ENCODE measurements around the gene AADACL2.
"Not testable (repeated sequence)": the region's sequence is repeated elsewhere in the genome, so short reads cannot be mapped to it uniquely, and the experiment has no call there.

Gene AADACL2, protein sequence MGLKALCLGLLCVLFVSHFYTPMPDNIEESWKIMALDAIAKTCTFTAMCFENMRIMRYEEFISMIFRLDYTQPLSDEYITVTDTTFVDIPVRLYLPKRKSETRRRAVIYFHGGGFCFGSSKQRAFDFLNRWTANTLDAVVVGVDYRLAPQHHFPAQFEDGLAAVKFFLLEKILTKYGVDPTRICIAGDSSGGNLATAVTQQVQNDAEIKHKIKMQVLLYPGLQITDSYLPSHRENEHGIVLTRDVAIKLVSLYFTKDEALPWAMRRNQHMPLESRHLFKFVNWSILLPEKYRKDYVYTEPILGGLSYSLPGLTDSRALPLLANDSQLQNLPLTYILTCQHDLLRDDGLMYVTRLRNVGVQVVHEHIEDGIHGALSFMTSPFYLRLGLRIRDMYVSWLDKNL

DNA sequence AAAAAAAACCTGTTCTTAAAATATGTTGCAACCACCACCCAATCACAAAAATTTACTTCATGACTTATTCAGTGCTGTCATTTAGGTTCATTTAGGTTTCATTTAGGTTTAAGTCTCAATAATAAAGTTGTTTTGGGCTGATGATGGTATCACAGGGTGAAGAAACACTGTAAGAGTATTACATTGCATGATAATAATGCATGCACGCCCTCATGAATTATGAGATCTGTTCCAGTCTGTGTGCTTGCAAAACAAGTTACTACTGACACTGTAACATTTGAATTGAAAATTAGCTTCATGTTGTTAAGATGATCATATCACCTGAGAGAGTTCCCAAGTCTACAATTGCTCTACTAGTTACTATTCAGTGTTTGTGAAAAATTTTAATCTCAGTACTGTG, at the start of gene AADACL2:
Gene AADACL2 (plus strand): TSS at position 315 of the 400 bp plus-strand sequence. CDS start 109 bp downstream, outside the sequence.
- no peak for DNase-seq

DNA sequence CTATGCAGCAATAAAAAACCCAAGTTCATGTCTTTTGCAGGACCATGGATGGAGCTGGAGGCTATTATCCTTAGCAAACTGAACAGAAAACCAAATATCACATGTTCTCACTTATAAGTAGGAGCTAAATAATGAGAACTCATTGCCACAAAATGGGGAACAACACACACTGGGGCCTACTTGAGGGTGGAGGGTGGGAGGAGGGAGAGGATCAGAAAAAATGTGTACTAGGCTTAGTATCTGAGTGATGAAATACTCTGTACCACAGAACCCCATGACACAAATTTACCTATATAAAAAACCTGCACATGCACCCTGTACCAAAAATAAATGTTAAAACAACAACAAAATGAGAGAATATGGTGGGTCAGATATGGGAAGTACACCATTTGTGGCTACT, 49.6 kb upstream of the AADACL2 start:
- DNase-seq: no peak

DNA sequence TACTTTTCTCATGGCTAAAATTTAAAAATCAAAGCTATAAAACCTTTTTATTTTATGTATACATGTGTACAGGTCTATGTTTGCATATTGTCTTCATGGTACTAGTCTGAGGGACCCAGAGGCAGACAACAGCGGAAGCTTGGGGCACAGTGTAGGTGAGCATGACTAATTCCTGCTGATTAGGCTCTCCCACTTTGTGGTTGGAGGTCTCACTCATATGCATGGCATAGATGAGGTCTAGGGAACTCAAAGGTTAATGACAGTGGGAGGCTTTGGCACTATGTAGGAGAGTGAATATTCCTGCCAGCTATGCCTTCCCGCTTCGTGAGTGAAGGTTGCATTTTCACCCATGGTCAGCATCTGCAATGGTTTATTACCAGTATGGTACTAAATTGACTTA, 47.5 kb upstream of the AADACL2 start:
- no peak for DNase-seq

DNA sequence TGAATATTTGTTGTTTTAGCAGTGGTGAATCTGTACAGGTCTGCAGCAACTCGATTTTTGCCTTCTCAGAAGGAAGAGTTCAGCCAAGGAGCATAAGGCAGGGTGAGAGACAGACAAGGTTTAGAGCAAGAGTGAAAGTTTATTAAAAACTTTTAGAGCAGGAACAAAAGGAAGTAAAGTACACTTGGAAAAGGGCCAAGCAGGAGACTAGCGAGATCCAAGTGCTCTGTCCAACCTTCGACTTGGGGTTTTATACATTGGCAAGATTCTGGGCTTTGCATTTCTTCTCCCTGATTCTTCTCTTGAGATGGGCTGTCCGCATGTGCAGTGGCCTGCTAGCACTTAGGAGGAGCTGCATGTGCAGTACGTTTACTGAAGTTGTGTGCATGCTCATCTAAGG, 46.7 kb upstream of the AADACL2 start:
- no peak for DNase-seq

DNA sequence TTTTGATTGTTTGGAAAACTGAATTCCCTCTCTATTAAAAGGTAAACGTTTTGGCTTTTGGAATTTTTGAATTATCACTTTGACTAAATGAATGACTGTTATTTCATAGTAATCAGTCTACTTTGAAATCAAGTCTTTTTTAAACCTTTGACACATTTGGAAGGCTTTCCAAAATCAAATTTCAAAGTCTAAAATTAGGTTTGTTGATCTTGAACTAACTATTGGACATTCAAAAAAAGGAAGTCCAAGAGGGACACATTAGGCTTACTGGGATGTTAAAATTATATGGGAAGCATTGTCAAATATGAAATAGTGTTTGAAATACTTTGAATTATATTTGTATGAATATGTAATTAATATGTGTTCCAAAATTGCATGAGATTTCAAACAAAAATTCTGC, 45.2 kb upstream of the AADACL2 start:
- DNase-seq: no peak

DNA sequence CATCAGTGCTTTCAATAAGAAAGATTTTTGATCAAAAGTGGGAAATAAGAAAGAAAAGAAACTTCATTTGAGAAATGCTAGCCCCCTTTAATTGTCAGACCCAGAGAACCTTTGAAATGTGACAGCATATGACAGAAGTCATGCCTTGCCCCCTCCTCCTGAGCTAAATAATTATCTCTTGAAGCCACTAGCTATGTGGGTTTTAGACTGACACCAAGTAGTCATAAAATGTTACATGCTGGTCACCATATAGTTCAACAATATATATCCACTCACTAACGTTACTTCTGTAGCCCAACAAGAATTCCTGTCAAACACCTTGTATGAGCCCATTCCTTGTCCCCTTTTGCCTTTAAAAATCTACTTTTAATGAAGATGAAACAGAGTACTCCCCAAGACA, 43.1 kb upstream of the AADACL2 start:
- no peak for DNase-seq

DNA sequence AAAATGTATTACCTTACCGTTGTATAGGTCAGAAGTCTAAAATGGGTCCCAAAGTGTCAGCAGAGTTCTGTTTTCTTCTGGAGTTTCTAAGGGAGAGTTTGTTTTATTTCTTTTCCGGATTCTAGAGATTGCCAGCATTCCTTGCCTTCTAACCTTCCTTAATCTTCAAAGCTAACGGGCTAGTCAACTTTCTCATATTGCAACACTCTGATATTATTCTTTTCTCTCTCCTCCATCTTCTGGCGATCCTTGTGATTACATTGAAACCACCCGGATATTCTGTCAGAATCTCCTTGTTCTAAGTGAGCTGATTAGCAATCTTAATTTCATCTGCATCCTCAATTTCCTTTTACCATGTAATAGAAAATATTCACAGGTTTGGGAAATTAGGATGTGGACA, 36.2 kb upstream of the AADACL2 start:
- DNase-seq: no peak

DNA sequence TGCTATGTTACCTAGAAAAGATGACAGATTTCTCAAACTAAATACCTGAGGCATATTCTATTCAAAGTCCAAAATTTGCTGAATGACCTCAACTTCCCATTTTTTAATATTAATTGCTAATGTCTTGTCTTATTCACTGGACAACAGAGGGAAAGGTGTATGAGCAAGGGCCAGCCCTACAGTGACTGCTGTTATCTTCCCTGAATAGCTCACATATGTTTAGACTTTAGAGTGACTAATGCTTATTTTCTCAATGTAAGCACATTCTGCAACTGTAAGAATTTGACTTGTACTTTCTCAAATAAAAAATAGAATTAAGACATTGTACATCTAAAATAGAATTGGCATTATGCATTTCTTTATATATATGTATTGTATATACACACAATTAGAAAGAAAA, 26.5 kb upstream of the AADACL2 start:
- no peak for DNase-seq

DNA sequence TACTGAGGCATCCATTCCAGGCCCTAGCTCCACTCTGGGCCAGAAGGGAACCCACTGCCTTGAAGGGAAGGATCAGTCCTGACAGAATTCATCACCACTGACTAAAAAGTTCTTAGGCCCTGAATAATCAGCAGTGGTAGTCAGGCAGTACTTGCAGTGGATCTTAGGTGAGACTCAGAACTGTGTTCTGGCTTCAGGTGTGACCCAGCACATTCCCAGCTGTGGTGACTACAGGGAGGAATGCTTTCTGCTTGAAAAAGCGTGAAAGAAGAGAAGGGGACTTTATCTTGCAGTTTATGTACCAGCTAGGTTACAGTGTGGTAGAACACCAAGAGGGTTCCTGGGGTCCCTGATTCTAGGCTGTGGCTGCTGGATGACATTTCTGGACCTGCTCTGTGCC, 24.9 kb upstream of the AADACL2 start:
- no peak for DNase-seq

DNA sequence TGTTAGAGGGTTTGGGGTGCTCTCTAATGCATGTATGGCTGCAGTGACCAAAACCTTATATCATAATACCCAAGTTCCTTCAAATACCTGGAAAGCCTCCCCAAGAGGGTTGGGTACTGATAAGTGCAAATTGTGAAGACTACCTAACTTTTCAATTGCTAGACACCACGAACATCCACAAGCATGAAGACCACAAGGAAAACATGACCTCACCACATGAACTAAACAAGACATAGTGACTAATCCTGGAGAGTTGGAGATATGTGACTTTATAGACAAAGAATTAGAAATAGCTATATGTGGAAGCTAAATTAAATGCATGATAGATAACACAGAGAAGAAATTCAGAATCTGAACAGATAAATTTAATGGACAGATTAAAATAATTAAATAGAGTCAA, 23.9 kb upstream of the AADACL2 start:
- DNase-seq: no peak

DNA sequence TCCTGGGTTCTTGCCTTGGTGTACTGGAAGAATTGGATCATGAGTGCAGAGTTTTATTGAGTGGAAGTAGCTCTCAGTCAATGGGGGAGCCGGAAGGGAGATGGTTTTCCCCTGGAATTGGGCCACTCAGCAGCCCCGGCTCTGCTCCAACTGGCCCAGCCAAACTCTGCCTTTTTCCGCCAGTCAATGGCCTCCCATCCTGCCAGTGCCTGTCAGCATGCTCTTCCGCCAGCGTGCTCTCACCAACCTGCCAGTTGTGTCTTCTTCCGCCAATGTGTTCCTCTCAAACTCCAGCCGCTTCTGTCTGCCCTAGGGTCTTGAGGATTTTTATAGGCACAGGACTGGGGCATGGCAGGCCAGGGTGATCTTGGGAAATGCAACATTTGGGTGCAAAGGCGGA, 12.4 kb upstream of the AADACL2 start:
- DNase-seq: no peak

DNA sequence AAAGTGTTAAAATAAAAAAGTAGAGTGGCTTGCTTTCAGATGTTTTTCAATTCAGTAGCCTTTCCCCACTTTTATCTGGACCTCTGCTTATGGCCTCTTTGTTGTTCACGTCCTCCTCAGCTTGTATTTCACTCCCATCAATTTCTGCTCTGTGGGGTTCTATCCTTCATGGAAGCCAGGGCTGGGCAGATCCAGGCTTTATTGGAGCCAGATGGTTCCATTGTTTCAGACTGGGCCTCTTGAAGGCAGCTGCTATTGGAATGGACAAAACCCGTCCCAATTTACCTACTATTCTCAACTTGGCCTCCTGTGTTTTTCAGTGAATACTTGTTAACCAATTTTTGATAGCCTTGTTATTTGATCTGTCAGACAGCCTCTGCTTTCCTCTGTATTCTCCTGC, 10.9 kb upstream of the AADACL2 start:
- no peak for DNase-seq

DNA sequence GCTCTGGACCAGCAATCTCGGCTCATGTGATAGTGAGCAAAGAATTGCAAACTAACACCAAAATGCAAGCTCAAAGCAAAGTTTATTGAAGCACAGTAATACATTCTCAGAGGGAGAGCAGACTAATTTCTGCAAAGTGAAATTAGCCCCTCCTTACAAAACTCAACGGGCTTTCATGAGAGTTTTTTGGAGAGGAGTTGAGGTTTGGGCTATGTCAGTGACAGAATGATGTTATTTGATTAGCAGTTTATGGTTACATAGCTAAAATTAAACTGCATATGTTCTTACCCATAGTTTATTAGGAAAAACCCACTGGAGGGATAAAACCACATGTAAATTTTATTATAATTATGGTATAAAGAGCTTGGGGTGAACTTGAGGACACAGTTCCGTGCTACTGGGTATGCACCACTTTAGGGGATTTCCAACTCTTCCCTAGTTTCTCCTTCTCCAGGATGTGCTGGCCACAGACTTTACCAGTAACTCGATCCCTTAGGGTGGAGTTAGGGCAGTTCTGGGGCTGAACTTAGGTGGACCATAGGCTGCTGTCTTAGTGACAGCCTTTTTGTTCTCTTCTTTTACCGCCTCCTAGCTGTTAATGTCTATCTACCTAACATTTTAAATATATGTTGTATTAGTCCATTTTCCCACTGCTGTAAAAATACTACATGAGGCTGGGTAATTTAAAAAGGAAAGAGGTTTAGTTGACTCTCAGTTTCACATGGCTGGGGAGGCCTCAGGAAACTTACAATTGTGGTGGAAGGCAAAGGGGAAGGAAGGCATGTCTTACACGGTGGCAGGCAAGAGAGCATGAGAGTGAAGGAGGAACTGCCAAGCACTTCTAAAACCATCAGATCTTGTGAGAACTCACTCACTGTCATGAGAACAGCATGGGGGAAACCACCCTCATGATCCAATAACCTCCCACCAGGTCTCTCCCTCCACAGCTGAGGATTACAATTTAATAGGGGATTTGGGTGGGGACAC, 8.9 kb upstream of the AADACL2 start:
- no peak for DNase-seq

DNA sequence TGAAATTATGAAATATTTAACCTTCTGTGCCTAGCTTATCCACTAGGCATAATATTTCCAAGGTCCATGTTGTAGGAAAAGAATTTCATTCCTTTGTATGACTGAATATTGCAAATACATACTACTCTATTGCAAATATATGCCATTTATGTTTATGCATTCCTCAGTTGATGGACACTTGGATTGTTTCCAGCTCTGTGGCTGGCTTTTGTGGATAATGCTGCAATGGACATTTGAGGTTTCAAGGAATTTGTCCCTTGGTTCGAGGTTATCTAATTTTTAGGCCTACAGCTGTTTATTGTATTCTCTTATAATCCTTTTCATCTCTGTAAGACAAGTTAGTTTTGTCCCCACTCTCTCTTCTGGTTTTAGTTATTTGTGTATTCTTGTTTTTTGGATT, 7.7 kb upstream of the AADACL2 start:
- DNase-seq: no peak

DNA sequence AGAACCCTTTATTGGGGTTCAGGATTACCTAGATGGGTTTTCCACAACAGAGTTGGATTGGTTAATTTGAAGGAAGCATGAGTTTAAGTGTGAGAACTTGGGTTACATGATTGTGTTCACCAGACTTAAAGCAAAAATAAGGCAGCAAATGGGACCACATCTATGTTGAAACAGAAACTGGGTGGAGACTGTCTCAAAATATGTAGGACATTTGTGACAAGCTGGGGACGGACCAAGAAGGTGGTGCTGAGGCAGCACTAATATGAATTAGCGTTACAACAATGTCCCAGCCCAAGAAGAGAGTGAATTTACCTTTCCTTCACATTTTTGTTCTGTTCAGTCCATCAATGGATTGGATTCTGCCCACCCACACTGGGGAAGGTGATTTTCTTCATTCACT, 866 bp upstream of the AADACL2 start:
- no peak for DNase-seq

DNA sequence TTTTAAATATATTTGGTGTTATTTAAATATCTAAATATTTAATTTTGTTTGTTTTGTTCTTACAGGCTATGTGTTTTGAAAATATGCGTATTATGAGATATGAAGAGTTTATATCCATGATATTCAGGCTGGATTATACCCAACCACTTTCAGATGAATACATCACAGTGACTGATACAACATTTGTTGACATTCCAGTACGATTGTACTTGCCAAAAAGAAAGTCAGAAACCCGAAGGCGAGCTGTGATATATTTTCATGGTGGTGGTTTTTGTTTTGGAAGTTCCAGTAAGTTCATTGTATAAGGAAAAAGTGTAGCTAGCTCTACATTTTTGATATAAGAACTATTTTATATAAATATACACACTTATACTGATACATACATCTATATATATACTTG, 6.9 kb downstream of the AADACL2 start:
- DNase-seq: no peak

DNA sequence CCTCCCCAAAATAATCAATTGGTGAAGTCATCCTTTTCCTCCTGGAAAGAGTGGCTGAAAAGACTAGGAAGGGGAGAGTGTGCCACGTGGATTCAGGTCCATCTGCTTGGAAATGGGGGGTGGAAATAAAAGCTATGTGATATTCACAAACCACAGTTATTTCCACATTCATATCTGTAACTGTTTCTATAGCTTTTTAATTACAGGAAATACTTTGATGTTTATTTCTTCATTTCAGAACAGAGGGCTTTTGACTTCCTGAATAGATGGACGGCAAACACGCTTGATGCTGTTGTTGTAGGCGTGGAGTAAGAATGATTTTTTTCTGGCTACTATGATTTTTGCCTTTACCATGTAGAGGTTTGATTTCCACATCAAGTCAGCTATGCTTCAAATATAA, 10.1 kb downstream of the AADACL2 start:
- no peak for DNase-seq

DNA sequence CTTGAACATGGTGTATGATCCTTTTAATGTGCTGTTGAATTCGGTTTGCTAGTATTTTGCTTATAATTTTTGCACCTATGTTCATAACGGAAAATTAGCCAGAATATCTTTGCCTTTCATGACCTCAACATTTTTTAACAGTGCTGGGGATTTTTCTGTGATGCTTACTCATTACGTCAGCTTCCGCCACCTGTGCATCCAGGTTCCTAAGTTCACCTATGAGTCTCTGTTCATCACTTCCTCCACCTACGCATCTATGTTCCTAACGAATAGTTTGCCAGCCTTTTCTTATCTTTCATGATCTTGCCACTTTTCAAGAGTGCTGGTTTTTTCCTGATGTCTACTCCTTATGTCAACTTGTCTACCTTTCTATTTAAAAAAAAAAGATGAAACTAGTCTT, 16.5 kb downstream of the AADACL2 start:
- DNase-seq: no peak

DNA sequence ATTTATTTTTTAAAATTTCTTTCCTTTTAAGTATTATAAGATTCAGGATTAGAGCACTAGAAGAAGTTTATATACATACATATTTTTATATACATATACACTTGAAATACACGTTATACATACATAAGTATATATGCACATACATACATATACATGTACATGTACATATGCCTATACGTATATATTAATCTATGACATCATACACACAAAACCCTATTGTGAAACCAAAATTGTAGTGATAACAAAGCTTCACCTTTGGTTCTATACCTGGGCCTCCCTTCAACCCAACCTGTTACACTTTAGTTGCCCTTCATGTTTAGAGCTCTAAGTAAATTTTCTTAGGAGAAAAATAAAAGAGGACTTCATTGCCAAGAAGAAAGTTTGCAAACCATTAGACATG, 17.0 kb downstream of the AADACL2 start:
- DNase-seq: no peak

DNA sequence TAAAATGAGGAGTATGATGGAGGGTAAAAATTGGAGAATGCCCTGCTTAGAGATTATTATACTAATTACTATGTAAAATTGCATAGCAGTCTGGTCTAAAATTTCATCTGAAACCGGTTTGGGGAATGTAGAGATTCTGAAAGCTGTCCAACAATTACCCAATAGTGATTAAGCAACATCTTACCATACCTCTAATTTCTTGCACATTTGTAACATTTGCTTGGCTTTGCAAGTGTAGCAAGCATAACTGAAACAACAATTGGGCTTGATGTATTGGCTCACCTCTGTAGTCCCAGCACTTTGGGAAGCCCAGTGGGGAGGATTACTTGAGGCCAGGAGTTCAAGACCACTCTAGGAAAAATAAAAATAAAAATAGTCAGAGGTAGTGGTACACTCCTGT, 17.4 kb downstream of the AADACL2 start:
- no peak for DNase-seq

DNA sequence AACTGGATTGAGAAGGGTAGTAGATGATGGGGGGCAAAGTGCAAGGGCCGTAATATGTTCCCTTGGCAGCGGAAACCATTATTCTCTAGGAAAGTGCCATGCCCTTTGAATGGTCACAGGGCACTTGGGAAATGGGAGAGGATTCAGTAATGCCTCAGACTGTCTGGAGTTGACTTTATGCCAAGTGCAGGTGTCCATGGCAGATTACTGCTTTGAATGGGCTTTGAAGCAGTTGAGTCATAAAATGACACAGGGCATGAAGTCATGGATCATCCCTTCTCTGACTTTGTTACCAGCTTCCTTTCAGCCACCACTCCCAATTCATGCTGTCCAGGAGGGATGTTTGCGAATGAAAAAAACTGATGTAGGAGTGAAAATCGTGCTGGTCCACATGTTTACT, 20.1 kb downstream of the AADACL2 start:
- no peak for DNase-seq

DNA sequence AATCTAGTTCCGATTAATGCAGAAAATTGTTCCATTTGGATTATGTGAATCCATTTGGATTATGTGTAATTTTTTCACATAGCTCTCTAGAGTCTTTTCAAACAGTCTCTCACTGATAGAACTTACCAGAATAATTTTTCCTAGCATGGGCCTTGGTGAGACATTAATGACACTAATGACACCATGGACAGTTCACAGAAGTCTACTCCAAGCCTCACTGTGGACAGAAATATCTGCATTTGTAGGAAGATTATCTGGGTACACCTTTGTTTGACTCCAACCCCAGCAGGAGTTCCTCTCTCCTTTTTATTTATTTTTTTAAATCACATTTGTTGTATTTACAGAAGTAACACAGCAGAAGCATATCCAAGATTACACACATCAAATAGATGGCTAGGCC, 27.9 kb downstream of the AADACL2 start:
- DNase-seq: no peak

DNA sequence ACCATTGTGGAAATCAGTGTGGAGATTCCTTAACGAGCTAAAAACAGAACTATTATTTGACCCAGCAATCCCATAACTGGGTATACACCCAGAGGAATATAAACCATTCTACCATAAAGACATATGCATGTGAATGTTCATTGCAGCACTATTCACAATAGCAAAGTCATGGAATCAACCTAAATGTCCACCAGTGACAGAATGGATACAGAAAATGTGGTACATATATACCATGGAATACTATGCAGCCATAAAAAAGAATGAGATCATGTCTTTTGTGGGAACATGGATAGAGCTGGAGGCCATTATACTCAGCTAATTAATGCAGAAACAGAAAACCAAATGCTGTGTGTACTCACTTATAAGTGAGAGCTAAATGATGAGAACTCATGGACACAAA, 31.0 kb downstream of the AADACL2 start:
- not testable (repeated sequence) for DNase-seq

DNA sequence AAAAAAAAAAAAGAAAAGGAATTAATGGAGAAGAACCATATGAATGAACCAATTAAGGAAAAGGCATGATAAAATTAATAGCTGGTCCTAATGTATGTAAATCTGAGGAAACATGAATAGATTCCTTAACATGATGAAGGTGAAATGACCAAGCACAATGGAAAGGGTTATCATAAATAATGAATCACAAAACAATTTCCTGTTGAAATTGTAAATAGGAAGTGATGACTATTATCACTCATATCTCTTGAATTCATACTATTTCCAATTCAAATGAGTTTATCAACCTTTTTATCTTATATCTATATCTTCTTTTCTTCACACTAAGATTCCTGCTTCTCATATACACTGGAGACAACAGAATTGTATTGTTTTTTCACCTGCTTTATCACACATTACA, 32.0 kb downstream of the AADACL2 start:
- no peak for DNase-seq
